ENCODE data around the gene CHL1. TPM values are rescaled to one million over a fixed set of nuclear protein-coding genes. Genes with fewer than 3 reads are reported as not detected.

Gene CHL1
- total RNA-seq, 1 donor from 2014 or later: not detected

- DNase-seq (ENCODE audit: low read depth, low spot score): no peak
These were observed 20.7 kb downstream of the CHL1 start for GRCh38 chr3:217099-217813.

GRCh38 chr3:217948-218347, 21.4 kb downstream of the CHL1 start:
- no peak for DNase-seq (ENCODE audit: low read depth, low spot score)

GRCh38 chr3:228442-229182, 32.0 kb downstream of the CHL1 start:
- no peak for DNase-seq (ENCODE audit: low read depth, low spot score)

GRCh38 chr3:229183-229661, 32.7 kb downstream of the CHL1 start:
- DNase-seq (ENCODE audit: low read depth, low spot score): no peak

- no peak for DNase-seq (ENCODE audit: low read depth, low spot score)
These were observed 40.3 kb downstream of the CHL1 start for GRCh38 chr3:236881-237280.

- DNase-seq (ENCODE audit: low read depth, low spot score): no peak
These were observed 46.2 kb downstream of the CHL1 start for GRCh38 chr3:242602-243355.

GRCh38 chr3:243356-243725, 46.8 kb downstream of the CHL1 start:
- no peak for DNase-seq (ENCODE audit: low read depth, low spot score)

- no peak for DNase-seq (ENCODE audit: low read depth, low spot score)
These were observed 47.5 kb downstream of the CHL1 start for GRCh38 chr3:244041-244440.

- no peak for DNase-seq (ENCODE audit: low read depth, low spot score)
These were observed 51.4 kb downstream of the CHL1 start for GRCh38 chr3:247916-248315.

- no peak for DNase-seq (ENCODE audit: low read depth, low spot score)
These were observed 52.4 kb downstream of the CHL1 start for GRCh38 chr3:248864-249520.

GRCh38 chr3:249587-250262, 53.2 kb downstream of the CHL1 start:
- DNase-seq (ENCODE audit: low read depth, low spot score): no peak

GRCh38 chr3:256501-256900, 59.9 kb downstream of the CHL1 start:
- DNase-seq (ENCODE audit: low read depth, low spot score): no peak

GRCh38 chr3:257826-258225, 61.3 kb downstream of the CHL1 start:
- no peak for DNase-seq (ENCODE audit: low read depth, low spot score)

GRCh38 chr3:260898-261297, 64.3 kb downstream of the CHL1 start:
- DNase-seq (ENCODE audit: low read depth, low spot score): no peak

GRCh38 chr3:263393-263792, 66.8 kb downstream of the CHL1 start:
- no peak for DNase-seq (ENCODE audit: low read depth, low spot score)

- no peak for DNase-seq (ENCODE audit: low read depth, low spot score)
These were observed 68.0 kb downstream of the CHL1 start for GRCh38 chr3:264394-265156.

GRCh38 chr3:267101-267500, 70.5 kb downstream of the CHL1 start:
- no peak for DNase-seq (ENCODE audit: low read depth, low spot score)

- DNase-seq (ENCODE audit: low read depth, low spot score): no peak
These were observed 74.1 kb downstream of the CHL1 start for GRCh38 chr3:270688-271087.

- no peak for DNase-seq (ENCODE audit: low read depth, low spot score)
These were observed 78.4 kb downstream of the CHL1 start for GRCh38 chr3:274927-275326.

- DNase-seq (ENCODE audit: low read depth, low spot score): no peak
These were observed 81.3 kb downstream of the CHL1 start for GRCh38 chr3:277873-278272.

All from pulmonary artery endothelial cell (primary cell).